Measurements from ENCODE around the gene CRAT.

The CRAT gene

DNA sequence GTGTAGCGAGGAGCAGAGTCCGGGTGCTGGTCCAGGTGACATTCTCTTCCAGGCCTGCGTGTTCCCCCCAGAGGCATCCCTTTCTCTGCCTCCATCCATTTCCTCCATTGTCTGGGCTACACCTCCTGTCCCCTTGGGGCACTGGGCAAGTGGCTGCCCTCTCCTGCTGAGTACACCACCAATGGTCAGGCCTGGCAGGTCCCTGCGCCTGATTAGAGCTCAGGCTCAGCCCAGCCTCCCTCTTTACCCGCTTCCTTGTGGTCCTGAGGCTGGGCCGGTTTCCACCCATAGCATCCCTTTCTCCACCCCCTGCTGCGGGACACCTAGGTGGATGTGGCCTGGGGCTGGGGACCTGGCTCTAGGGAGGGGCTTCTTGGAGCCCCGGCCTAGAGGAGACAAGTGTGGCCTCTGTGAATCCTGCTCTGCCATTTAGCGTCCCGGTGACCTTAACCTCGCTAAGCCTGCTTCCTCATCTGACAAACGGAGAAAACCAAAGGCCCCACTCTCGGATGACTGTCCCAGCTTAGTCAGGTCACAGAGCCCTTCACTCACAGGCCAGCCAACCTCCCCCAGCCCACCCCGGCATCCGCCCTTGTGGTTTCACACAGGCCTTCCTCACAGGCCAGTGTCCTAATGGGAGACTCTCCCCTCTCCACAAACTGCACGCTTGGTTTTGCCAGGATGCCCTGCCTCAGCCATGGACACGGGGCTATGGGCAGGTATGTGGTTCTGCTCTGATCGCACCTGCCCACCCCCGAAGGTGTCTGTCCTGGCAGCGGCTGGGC, 16.8 kb downstream of the CRAT start:
- no peak for DNase-seq (ENCODE audit: low read depth in 1 of 2, low spot score in 1 of 2)

DNA sequence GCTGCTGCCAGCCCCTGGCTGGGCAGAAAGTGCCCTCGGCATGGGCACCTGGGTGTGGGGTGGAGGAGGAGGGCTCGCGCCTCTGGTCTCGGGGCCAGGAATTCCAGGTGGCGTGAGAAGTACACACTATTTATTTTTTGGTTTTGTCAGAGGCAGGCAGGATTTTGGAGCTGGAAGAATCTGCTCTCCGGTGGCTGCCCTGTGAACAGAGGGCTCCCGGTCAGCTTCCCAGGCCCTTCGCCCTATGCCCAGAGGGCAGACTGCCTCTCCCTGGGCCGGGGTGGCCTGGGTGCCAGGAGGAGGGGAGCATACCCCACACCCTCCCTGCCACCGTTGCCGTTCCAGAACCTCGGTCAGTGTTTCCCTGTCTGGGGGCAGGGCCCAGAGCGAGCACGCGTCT, 21.3 kb downstream of the CRAT start:
- no peak for DNase-seq (ENCODE audit: low read depth in 1 of 2, low spot score in 1 of 2)

DNA sequence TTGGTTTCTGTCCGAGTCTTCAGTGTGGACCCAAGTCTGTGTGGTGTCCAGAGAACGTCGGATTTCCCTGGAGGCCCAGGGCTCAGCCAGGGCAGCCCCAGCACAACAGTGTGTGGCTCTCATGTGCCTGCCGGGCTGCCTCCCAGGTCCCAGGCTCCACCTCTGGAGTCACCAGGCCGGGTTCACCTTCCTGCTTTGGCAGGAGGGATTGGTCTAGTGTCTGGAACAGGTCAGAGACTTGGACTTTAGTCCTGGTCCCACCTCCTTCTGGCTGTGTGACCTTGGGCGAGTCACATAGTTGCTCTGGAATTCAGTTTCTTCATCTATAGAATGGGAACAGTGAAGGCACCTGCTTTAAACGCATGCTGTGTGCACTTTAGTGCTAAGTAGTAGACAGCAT, 26.5 kb downstream of the CRAT start:
- no peak for DNase-seq (ENCODE audit: low read depth in 1 of 2, low spot score in 1 of 2)

- DNase-seq (ENCODE audit: low read depth in 1 of 2, low spot score in 1 of 2) = no peak
These were observed 29.1 kb downstream of the CRAT start for GRCh38 chr9:129081388-129081904.

- peak; percentile 96 to 97 for DNase-seq (ENCODE audit: low read depth in 1 of 2, low spot score in 1 of 2)
These were observed 29.8 kb downstream of the CRAT start, which contains the start of gene DOLPP1 for GRCh38 chr9:129080601-129081387. Gene DOLPP1 (plus strand): TSS chr9:129081111. CDS start chr9:129081132, 21 bp downstream.

GRCh38 chr9:129080298-129080600, 30.3 kb downstream of the CRAT start:
- DNase-seq (ENCODE audit: low read depth in 1 of 2, low spot score in 1 of 2) = no peak

DNA sequence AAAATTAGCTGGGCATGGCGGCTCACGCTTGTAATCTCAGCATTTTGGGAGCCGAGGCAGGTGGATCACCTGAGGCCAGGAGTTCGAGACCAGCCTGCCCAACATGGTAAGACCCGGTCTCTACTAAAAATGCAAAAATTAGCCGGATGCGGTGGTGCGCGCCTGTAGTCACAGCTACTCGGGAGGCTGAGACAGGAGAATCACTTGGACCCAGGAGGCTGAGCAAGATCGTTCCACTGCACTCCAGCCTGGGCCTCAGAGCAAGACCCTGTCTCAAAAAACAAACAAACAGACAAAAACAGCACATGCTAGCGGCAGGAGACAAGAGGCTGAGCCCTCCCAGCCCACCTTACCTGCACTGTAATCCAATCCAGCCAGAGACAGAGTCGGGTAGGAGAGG, 30.8 kb downstream of the CRAT start:
- DNase-seq (ENCODE audit: low read depth in 1 of 2, low spot score in 1 of 2) = no peak

GRCh38 chr9:129078691-129079503, 31.7 kb downstream of the CRAT start:
- no peak for DNase-seq (ENCODE audit: low read depth in 1 of 2, low spot score in 1 of 2)

DNA sequence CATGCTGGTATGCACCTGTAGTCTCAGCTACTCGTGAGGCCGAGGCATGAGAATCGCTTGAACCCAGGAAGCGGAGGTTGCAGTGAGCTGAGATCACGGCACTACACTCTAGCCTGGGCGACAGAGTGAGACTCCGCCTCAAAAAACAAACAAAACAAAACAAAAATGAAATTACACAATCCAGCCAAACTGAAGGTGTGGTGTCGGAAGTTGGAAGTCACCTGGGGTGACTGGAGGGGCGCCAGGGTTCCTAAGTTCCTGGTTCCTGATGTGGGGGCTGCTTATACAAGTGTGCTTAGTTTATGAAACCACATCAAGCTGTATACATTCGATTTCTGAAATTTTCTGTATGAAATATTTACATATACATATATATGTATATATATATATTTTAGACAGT, 33.4 kb downstream of the CRAT start:
- DNase-seq (ENCODE audit: low read depth in 1 of 2, low spot score in 1 of 2) = no peak

DNA sequence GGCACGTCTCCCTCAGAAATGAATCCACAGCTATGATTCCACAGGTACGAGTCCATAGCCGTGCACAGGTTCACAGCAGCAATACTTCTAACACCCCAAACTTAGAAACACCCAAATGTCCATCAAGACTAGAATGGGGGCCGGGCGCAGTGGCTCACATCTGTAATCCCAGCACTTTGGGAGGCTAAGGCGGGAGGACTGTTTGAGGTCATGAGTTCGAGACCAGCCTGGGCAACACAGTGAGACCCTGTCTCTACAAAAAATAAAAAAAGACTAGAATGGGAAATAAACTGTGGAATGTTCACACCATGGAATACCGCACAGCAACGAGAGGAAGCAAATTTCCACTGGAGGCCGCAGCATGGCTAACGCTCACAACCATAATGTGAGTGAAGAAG, 34.0 kb downstream of the CRAT start:
- no peak for DNase-seq (ENCODE audit: low read depth in 1 of 2, low spot score in 1 of 2)

GRCh38 chr9:129075996-129076639, 34.5 kb downstream of the CRAT start:
- no peak for DNase-seq (ENCODE audit: low read depth in 1 of 2, low spot score in 1 of 2)

DNA sequence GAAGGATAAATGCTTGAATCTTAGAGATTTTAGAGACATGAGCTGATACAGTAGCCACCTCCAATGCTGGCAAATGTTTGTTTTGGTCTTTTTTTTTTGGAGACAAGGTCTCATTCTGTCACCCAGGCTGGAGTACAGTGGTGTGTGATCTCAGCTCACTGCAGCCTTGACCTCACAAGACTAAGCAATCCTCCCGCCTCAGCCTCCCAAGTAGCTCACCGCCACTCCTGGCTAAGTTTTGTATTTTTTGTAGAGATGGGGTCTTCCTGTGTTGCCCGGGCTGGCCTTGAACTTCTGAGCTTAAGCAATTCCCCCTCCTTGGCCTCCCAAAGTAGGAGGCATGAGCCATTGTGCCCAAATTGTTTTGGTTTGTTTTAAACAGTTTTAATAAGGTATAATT, 36.5 kb downstream of the CRAT start:
- DNase-seq (ENCODE audit: low read depth in 1 of 2, low spot score in 1 of 2) = no peak

DNA sequence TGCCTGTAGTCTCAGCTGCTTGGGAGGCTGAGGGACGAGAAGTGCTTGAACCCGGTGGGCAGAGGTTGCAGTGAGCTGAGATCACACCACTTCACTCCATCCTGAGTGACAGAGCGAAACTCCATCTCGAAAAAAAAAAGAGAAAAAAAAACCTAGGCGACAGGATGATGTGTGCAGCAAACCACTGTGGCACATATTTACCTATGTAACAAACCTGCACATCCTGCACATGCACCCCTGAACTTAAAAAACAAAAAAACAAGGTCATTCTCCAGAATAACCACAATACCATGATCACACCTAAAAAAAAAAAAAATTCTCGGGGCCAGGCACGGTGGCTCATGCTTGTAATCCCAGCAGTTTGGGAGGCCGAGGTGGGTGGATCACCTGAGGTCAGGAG, 37.2 kb downstream of the CRAT start:
- no peak for DNase-seq (ENCODE audit: low read depth in 1 of 2, low spot score in 1 of 2)

- no peak for DNase-seq (ENCODE audit: low read depth in 1 of 2, low spot score in 1 of 2)
These were observed 38.4 kb downstream of the CRAT start for GRCh38 chr9:129072171-129072570.

GRCh38 chr9:129071526-129072126, 39.0 kb downstream of the CRAT start:
- no peak for DNase-seq (ENCODE audit: low read depth in 1 of 2, low spot score in 1 of 2)

GRCh38 chr9:129070696-129071525, 39.7 kb downstream of the CRAT start:
- no peak for DNase-seq (ENCODE audit: low read depth in 1 of 2, low spot score in 1 of 2)

- no peak for DNase-seq (ENCODE audit: low read depth in 1 of 2, low spot score in 1 of 2)
These were observed 40.5 kb downstream of the CRAT start for GRCh38 chr9:129069862-129070641.

- DNase-seq (ENCODE audit: low read depth in 1 of 2, low spot score in 1 of 2) = peak; percentile 14 to 17
These were observed 41.4 kb downstream of the CRAT start for GRCh38 chr9:129068990-129069861.
